H1 (cell line): ENCODE data around the gene KRTAP5-8. TPM values are rescaled to one million over a fixed set of nuclear protein-coding genes. Genes with fewer than 3 reads are reported as not detected.

ENCODE experiments used
- CTCF ChIA-PET: fragments of 300-600 bp; sonication (Branson Sonifier 250); formaldehyde crosslinking; loops from one replicate; lab custom pipeline; 2021; ENCODE audit not compliant: partially characterized antibody; lab: Charles Lee
- POLR2A ChIA-PET: fragments of 300-600 bp; sonication (Branson Sonifier 250); formaldehyde crosslinking; loops from one replicate; lab custom pipeline; 2021; ENCODE audit warnings: inconsistent platforms; ENCODE audit not compliant: partially characterized antibody; lab: Charles Lee
- DNase-seq, 2 experiments: peaks; one replicate each; pipeline versions ENCODE4 v3.0.0 to v3.0.0-alpha.2; 2010 to 2022; ENCODE audit warnings: low spot score in 2 of 2, low read depth in 1 of 2, mixed read lengths in 1 of 2
- FAIRE-seq: peaks from 2 replicates; lab custom pipeline; 2011; peaks lifted over from hg19 to GRCh38; lab: Jason Lieb, UNC
- H2AFZ ChIP-seq: 2 replicates; pipeline ENCODE4 v1.8.1; 2012; ENCODE audit warnings: low read length, inconsistent platforms
- H2AK5ac ChIP-seq: 2 replicates; pipeline ENCODE4 v1.6.1; 2013; ENCODE audit warnings: low read depth, low read length
- H2BK120ac ChIP-seq: replicated peaks from 2 replicates; pipeline ENCODE3; 2013; ENCODE audit warnings: low read depth, low read length, inconsistent platforms
- H2BK12ac ChIP-seq: 2 replicates; pipeline ENCODE4 v1.6.1; 2013; ENCODE audit warnings: low read depth, low read length
- H2BK15ac ChIP-seq: 2 replicates; pipeline ENCODE4 v1.6.1; 2013; ENCODE audit warnings: low read length
- H2BK20ac ChIP-seq: 2 replicates; pipeline ENCODE4 v1.6.1; 2013; ENCODE audit warnings: low read length
- H2BK5ac ChIP-seq: 2 replicates; pipeline ENCODE4 v1.6.1; 2013; ENCODE audit warnings: low read depth, low read length
- H3K14ac ChIP-seq: 2 replicates; pipeline ENCODE4 v1.6.1; 2013; ENCODE audit warnings: inconsistent platforms; ENCODE audit not compliant: insufficient read length
- H3K18ac ChIP-seq: 2 replicates; pipeline ENCODE4 v1.6.1; 2013; ENCODE audit warnings: low read length; ENCODE audit errors: extremely low read depth
- H3K23ac ChIP-seq: 2 replicates; pipeline ENCODE4 v1.6.1; 2013; ENCODE audit warnings: inconsistent platforms; ENCODE audit not compliant: insufficient read length
- H3K23me2 ChIP-seq: 2 replicates; pipeline ENCODE4 v1.6.1; 2013; ENCODE audit warnings: low read depth, low read length
- H3K27ac ChIP-seq: 2 replicates; pipeline ENCODE4 v1.6.1; 2011; ENCODE audit warnings: low read depth, low read length, inconsistent platforms
- H3K27me3 ChIP-seq, 4 experiments: replicated peaks in 1 of 4; 1 replicate in 1 of 4; 2 replicates in 3 of 4; pipeline versions ENCODE4 v1.6.1 to v1.8.1; 2011 to 2013; ENCODE audit warnings: low read length in 3 of 4, mild to moderate bottlenecking in 3 of 4, inconsistent platforms in 2 of 4, mixed read lengths in 2 of 4, moderate library complexity in 1 of 4; ENCODE audit not compliant: control insufficient read depth in 3 of 4, insufficient read depth in 3 of 4; ENCODE audit errors: extremely low read depth in 1 of 4
- H3K36me3 ChIP-seq, 4 experiments: 2 replicates each; pipeline versions ENCODE4 v1.6.1 to v1.8.1; 2011 to 2013; ENCODE audit warnings: mild to moderate bottlenecking in 4 of 4, low read length in 3 of 4, moderate library complexity in 2 of 4, control low read depth in 1 of 4, inconsistent platforms in 1 of 4; ENCODE audit not compliant: insufficient read depth in 4 of 4, control insufficient read depth in 2 of 4
- H3K4ac ChIP-seq: replicated peaks from 2 replicates; pipeline ENCODE3; 2013; ENCODE audit warnings: low read length, low read depth, mixed read lengths, inconsistent platforms; ENCODE audit not compliant: insufficient read length
- H3K4me1 ChIP-seq, 4 experiments: replicated peaks in 1 of 4; 1 replicate in 1 of 4; 2 replicates in 3 of 4; pipeline versions ENCODE4 v1.6.1 to v1.8.1; 2011 to 2013; ENCODE audit warnings: low read length in 3 of 4, inconsistent platforms in 2 of 4, mixed read lengths in 1 of 4; ENCODE audit not compliant: insufficient read depth in 4 of 4, control insufficient read depth in 3 of 4
- H3K4me2 ChIP-seq, 2 experiments: 2 replicates each; pipeline versions ENCODE4 v1.6.1 to v1.8.1; 2011 to 2013; ENCODE audit warnings: low read depth in 2 of 2, low read length in 2 of 2, control low read depth in 1 of 2, inconsistent platforms in 1 of 2, mild to moderate bottlenecking in 1 of 2; ENCODE audit not compliant: insufficient read depth in 1 of 2
- H3K4me3 ChIP-seq, 4 experiments: fragments of 200-600, 300-600 bp in 1 of 4; sonication (generic), shearing (Covaris generic), sonication (Bioruptor Twin) in 1 of 4; 2 replicates each; pipeline versions ENCODE4 v1.5.1 to v1.8.1; 2011 to 2016; ENCODE audit warnings: low read length in 4 of 4, low read depth in 3 of 4, control low read depth in 2 of 4, inconsistent platforms in 2 of 4, mild to moderate bottlenecking in 2 of 4, mixed read lengths in 1 of 4, moderate library complexity in 1 of 4; ENCODE audit not compliant: insufficient read depth in 2 of 4; ENCODE audit errors: extremely low read depth in 1 of 4
- H3K56ac ChIP-seq: replicated peaks from 2 replicates; pipeline ENCODE3; 2013; ENCODE audit warnings: low read depth, mild to moderate bottlenecking, mixed read lengths, low read length, inconsistent platforms; ENCODE audit not compliant: insufficient read length
- H3K79me1 ChIP-seq: 2 replicates; pipeline ENCODE4 v1.6.1; 2013; ENCODE audit warnings: low read depth, low read length, control low read depth
- H3K79me2 ChIP-seq, 2 experiments: 2 replicates each; pipeline versions ENCODE4 v1.6.1 to v1.8.1; 2012 to 2013; ENCODE audit warnings: low read length in 2 of 2, mild to moderate bottlenecking in 2 of 2, inconsistent platforms in 1 of 2; ENCODE audit not compliant: insufficient read depth in 2 of 2, control insufficient read depth in 1 of 2
- H3K9ac ChIP-seq, 4 experiments: replicated peaks in 1 of 4; 1 replicate in 1 of 4; 2 replicates in 3 of 4; pipeline versions ENCODE4 v1.6.1 to v1.8.1; 2011 to 2013; ENCODE audit warnings: low read depth in 3 of 4, low read length in 3 of 4, control low read depth in 2 of 4, mild to moderate bottlenecking in 2 of 4, moderate library complexity in 2 of 4, inconsistent platforms in 1 of 4; ENCODE audit errors: extremely low read depth in 1 of 4
- H3K9me3 ChIP-seq, 2 experiments: 2 replicates each; pipeline versions ENCODE4 v1.6.1 to v1.8.1; 2012 to 2013; ENCODE audit warnings: mild to moderate bottlenecking in 2 of 2, moderate library complexity in 2 of 2, control low read depth in 1 of 2, inconsistent platforms in 1 of 2, low read depth in 1 of 2, low read length in 1 of 2, mixed read lengths in 1 of 2; ENCODE audit not compliant: insufficient read depth in 2 of 2
- H4K20me1 ChIP-seq, 2 experiments: replicated peaks in 1 of 2; 2 replicates each; pipeline versions ENCODE3 to v1.8.1; 2011 to 2013; ENCODE audit warnings: inconsistent platforms in 2 of 2, low read length in 2 of 2, mild to moderate bottlenecking in 1 of 2; ENCODE audit not compliant: insufficient read depth in 2 of 2, control insufficient read depth in 1 of 2
- H4K5ac ChIP-seq: 2 replicates; pipeline ENCODE4 v1.6.1; 2013; ENCODE audit warnings: low read length, low read depth, mixed read lengths, inconsistent platforms; ENCODE audit not compliant: insufficient read length
- H4K8ac ChIP-seq: 2 replicates; pipeline ENCODE4 v1.8.0; 2013; ENCODE audit warnings: mild to moderate bottlenecking, moderate library complexity, low read length, inconsistent platforms; ENCODE audit not compliant: insufficient read depth; ENCODE audit errors: extremely low read depth
- H4K91ac ChIP-seq: replicated peaks from 2 replicates; pipeline ENCODE3; 2013; ENCODE audit warnings: low read length, mixed read lengths, inconsistent platforms; ENCODE audit not compliant: insufficient read length
- BACH1 ChIP-seq: IDR thresholded peaks from 2 replicates; pipeline ENCODE4 v1.6.1; 2012; ENCODE audit warnings: low read length, improper control_type of control experiment
- CHD1 ChIP-seq: IDR thresholded peaks from 2 replicates; pipeline ENCODE4 v1.6.1; 2012; ENCODE audit warnings: low read depth, low read length, improper control_type of control experiment
- CHD2 ChIP-seq: IDR thresholded peaks from 2 replicates; pipeline ENCODE4 v1.6.1; 2012; ENCODE audit warnings: low read length, improper control_type of control experiment
- EP300 ChIP-seq, 2 experiments: IDR thresholded peaks; 1 replicate in 1 of 2; 2 replicates in 1 of 2; pipeline ENCODE4 v1.6.1; 2011 to 2012; ENCODE audit warnings: low read depth in 2 of 2, low read length in 2 of 2, mild to moderate bottlenecking in 2 of 2, borderline replicate concordance in 1 of 2, inconsistent platforms in 1 of 2, moderate library complexity in 1 of 2
- EZH2 ChIP-seq: fragments of 200-600 bp; sonication (generic); IDR thresholded peaks from 2 replicates; pipeline ENCODE4 v1.7.1; 2012; ENCODE audit warnings: low read depth, mild to moderate bottlenecking, moderate library complexity, low read length, inconsistent platforms; ENCODE audit not compliant: severe bottlenecking
- NRF1 ChIP-seq: IDR thresholded peaks from 2 replicates; pipeline ENCODE4 v1.6.1; 2011; ENCODE audit warnings: mild to moderate bottlenecking, low read depth, low read length, improper control_type of control experiment
- POU5F1 ChIP-seq: IDR thresholded peaks from 2 replicates; pipeline ENCODE4 v1.6.1; 2011; ENCODE audit warnings: low read depth, mild to moderate bottlenecking, low read length, moderate library complexity
- RNF2 ChIP-seq: fragments of 200-900, 300-1000 bp; sonication (generic); IDR thresholded peaks from 2 replicates; pipeline ENCODE4 v1.7.1; 2016; ENCODE audit warnings: borderline replicate concordance, low read depth, mild to moderate bottlenecking, antibody characterized with exemption, low read length; ENCODE audit not compliant: poor library complexity, severe bottlenecking; ENCODE audit errors: missing control alignments
- SP2 ChIP-seq: IDR thresholded peaks from 2 replicates; pipeline ENCODE4 v1.6.1; 2012; ENCODE audit warnings: mild to moderate bottlenecking, low read length, inconsistent platforms
- TAF1 ChIP-seq: IDR thresholded peaks from 2 replicates; pipeline ENCODE4 v1.6.1; 2011; ENCODE audit warnings: mild to moderate bottlenecking, low read depth, low read length
- YY1 ChIP-seq: IDR thresholded peaks from 2 replicates; pipeline ENCODE4 v1.6.1; 2011; ENCODE audit warnings: low read depth, mild to moderate bottlenecking, low read length
- WGBS, 2 experiments: shearing (Covaris generic) in 1 of 2; methylation state at CpG; one replicate each; pipeline versions ENCODE4 v1.1.6 to v1.1.7; 2013 to 2015; ENCODE audit warnings: low lambda C conversion rate in 2 of 2, mixed read lengths in 2 of 2, inconsistent platforms in 1 of 2, low coverage in 1 of 2, missing lambda C conversion rate in 1 of 2; ENCODE audit not compliant: insufficient replicate concordance in 2 of 2, insufficient coverage in 1 of 2, insufficient read length in 1 of 2; ENCODE audit errors: extremely low coverage in 1 of 2, missing lambda C conversion rate in 1 of 2; 5-methylcytosine and 5-hydroxymethylcytosine counted together
- polyA plus RNA-seq, 7 experiments: library from polyadenylated mRNA; depleted of rRNA in 3 of 7; stranded (reverse) in 5 of 7; unstranded in 2 of 7; fragments of >200 nt in 5 of 7; fragments of 200-250 nt in 2 of 7; gene quantifications; 1 replicate in 5 of 7; 2 replicates in 1 of 7; 4 replicates in 1 of 7; pipeline versions ENCODE4 v1.2.1 to v1.2.3, GENCODE V29; 2011 to 2013; ENCODE audit warnings: missing spikeins in 2 of 7, mixed read lengths in 2 of 7
- total RNA-seq: library from RNA; stranded (reverse); fragmentation: NEBNext Ultra II Directional; extraction: Animal tissue kit (Norgen Biotek cat#: 25700); gene quantifications from 2 replicates; pipeline ENCODE4 v1.2.1, GENCODE V29; 2021
- TF ChIP-seq, protein P1 (sequence below): IDR thresholded peaks from 2 replicates; pipeline ENCODE4 v1.6.1; 2012; ENCODE audit warnings: inconsistent platforms
- TF ChIP-seq, protein P2 (sequence below): IDR thresholded peaks from 2 replicates; pipeline ENCODE4 v1.6.1; 2012; ENCODE audit warnings: inconsistent platforms

KRTAP5-8 gene
- total and polyA plus RNA-seq, 2 of the 8 experiments (the other 6 are each of a cell fraction or from before 2014, with no cell fraction given), result not detected

DNA sequence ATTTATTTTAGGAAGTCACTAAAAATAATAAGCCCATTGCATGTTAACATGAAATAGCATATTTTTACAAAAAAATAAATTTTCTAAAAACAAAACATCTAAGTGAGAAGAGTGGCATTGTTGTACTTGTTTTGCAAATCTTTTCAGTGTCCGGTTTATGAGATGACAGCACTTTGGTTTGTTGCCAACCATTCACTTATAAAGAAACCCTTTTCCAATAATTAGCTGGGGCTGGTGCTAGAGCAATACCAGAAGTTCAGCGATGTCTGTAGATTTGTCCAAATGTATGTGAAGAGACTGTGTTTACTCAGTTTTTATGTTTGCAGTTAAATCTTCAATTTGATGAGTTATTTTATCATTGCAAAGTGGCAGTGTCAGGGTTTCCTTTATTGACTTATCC, 32.8 kb upstream of the KRTAP5-8 start:
- H2BK12ac ChIP-seq, result no peak overlapping the region
- H3K79me2 ChIP-seq, result no peaks in the 10 kb centered on the region
- no peak overlapping the region for H3K18ac ChIP-seq
- POLR2A ChIA-PET, result interaction anchor here (0.6 kb wide), 1 partner anchor 57 kb away, joined by 3 read pairs; the partner anchor contains the start of gene DHCR7
- no peak overlapping the region for H3K27ac ChIP-seq
- peaks cover 0 to 8% (median 5%) of the 10 kb centered on the region in 4 experiments; a peak in 5 of 7 replicates for H3K4me1 ChIP-seq
- WGBS, 2 experiments, result 94% methylated on average over 2 of the region's 2 CpGs; no CpG with 5 or more reads in 1 of the 2 experiments
- no peak overlapping the region for H4K5ac ChIP-seq
- no peak overlapping the region for H3K4me3 ChIP-seq
- DNase-seq (no peak), FAIRE-seq (no peak)
- H3K36me3 ChIP-seq, result peaks cover 0 to 9% (median 0%) of the 10 kb centered on the region in 4 experiments; a peak in 3 of 8 replicates
- H3K9ac ChIP-seq, result no peak overlapping the region
- no peaks in the 10 kb centered on the region for H4K20me1 ChIP-seq
- no peak overlapping the region for H3K4me2 ChIP-seq
- peaks cover 8 to 13% of the 10 kb centered on the region in 2 experiments for H3K9me3 ChIP-seq
- no peak overlapping the region for H4K91ac ChIP-seq
- H3K23ac ChIP-seq, result no peak overlapping the region
- no peaks in the 10 kb centered on the region for H3K27me3 ChIP-seq
- no peak overlapping the region for H3K56ac ChIP-seq
- no peak overlapping the region for H4K8ac ChIP-seq
- H2BK20ac ChIP-seq, result no peak overlapping the region
- no peak overlapping the region for H3K4ac ChIP-seq
- no peaks in the 10 kb centered on the region for H3K79me1 ChIP-seq
- CTCF ChIA-PET, result no interaction called here
- no peak overlapping the region for H2BK120ac ChIP-seq
- no peak overlapping the region for H2AK5ac ChIP-seq
- no peak overlapping the region for H2AFZ ChIP-seq
- H3K23me2 ChIP-seq, result no peaks in the 10 kb centered on the region
- no peak overlapping the region for H2BK15ac ChIP-seq
- no peak overlapping the region for H3K14ac ChIP-seq
- H2BK5ac ChIP-seq, result no peak overlapping the region
- TF ChIP-seq EZH2, result no peak
- no peak for TF ChIP-seq SP2
- no peak for TF ChIP-seq EP300 (IDR thresholded peaks at IDR 0.05; ENCODE audit: borderline replicate concordance in 1 of 2, low read depth in 2 of 2, low read length in 2 of 2)
- TF ChIP-seq YY1, result no peak
- no peak for TF ChIP-seq TAF1
- TF ChIP-seq NRF1, result no peak
- TF ChIP-seq, protein P1, sequence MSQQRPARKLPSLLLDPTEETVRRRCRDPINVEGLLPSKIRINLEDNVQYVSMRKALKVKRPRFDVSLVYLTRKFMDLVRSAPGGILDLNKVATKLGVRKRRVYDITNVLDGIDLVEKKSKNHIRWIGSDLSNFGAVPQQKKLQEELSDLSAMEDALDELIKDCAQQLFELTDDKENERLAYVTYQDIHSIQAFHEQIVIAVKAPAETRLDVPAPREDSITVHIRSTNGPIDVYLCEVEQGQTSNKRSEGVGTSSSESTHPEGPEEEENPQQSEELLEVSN, result no peak
- TF ChIP-seq, protein P2, sequence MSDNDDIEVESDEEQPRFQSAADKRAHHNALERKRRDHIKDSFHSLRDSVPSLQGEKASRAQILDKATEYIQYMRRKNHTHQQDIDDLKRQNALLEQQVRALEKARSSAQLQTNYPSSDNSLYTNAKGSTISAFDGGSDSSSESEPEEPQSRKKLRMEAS, result no peak
- no peak for TF ChIP-seq CHD1
- no peak for TF ChIP-seq RNF2
- no peak for TF ChIP-seq BACH1
- no peak for TF ChIP-seq POU5F1
- no peak for TF ChIP-seq CHD2
